Measurements from ENCODE around the gene CMIP. TPM values are rescaled to one million over a fixed set of nuclear protein-coding genes. Genes with fewer than 3 reads are reported as not detected.
A peak's percentile ranks its signal among the peaks of the same experiment; 100 is the strongest.

Gene CMIP
- total RNA-seq, 1 experiment from 2014 or later, result 48.2 TPM

DNA sequence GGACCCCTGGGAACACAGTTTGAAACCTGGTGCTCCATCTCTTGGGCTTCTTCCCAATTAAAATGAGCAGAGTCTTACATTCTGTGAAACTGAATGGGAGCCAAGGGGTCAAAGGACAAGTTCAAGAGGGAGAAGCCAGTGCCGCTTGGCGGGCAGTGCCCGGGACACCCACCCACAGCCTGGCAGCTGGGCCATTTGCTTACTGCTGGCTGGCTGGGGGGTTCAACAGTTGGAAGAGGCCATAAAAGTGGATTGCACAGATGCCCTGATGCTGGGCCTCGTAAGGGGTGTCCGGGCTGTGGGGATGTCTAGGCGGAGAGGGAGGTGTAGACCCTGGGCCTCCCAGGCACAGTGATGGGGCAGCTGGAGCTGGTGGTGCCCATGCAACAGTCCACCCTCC, 52.1 kb downstream of the CMIP start:
- peaks cover 4% of the 10 kb centered on the region for H3K79me1 ChIP-seq (ENCODE audit: insufficient read depth, low read depth, low read length, poor library complexity, severe bottlenecking)
- H3K4me1 Mint-ChIP-seq, result peaks cover 44 to 47% of the 10 kb centered on the region in 2 experiments
- no peak for DNase-seq

More for the DNA sequence above, 52.1 kb downstream of the CMIP start:
- Histone ChIP-seq H2BK5ac (ENCODE audit: insufficient read length, low read length) (no peak overlapping the region), H3K23ac (ENCODE audit: insufficient read length, low read depth, low read length) (no peak overlapping the region), H2BK120ac (ENCODE audit: low read depth, low read length, poor library complexity, severe bottlenecking) (no peak overlapping the region), H3T11ph (ENCODE audit: low read length) (no peak overlapping the region), H4K8ac (replicated peaks; ENCODE audit: insufficient read length, low read depth, low read length) (no peak overlapping the region), H4K91ac (ENCODE audit: insufficient read length, low read depth, low read length) (no peak overlapping the region), H4K5ac (ENCODE audit: insufficient read length, low read depth, low read length) (no peak overlapping the region), H3K27me3 (ENCODE audit: insufficient read depth, low read length) (no peaks in the 10 kb centered on the region), H3K9me3 (ENCODE audit: control insufficient read depth, low read depth, low read length) (no peaks in the 10 kb centered on the region), H2AFZ (ENCODE audit: low read length) (no peak overlapping the region), H3K79me2 (ENCODE audit: insufficient read depth, low read length) (peaks cover 2% of the 10 kb centered on the region; the same call in 1 of the 2 replicates), H3K9ac (ENCODE audit: extremely low read depth, insufficient read length, low read length) (no peak overlapping the region), H3K56ac (ENCODE audit: insufficient read length, low read depth, low read length) (no peak overlapping the region), H3K4ac (ENCODE audit: low read depth, low read length) (no peak overlapping the region), H3K27ac (ENCODE audit: insufficient read length, low read depth, low read length) (no peak overlapping the region), H3K23me2 (ENCODE audit: insufficient read length, low read depth, low read length, poor library complexity, severe bottlenecking) (no peaks in the 10 kb centered on the region), H3K14ac (ENCODE audit: insufficient read depth, low read length) (no peak overlapping the region), H2BK15ac (ENCODE audit: low read depth, low read length) (no peak overlapping the region), H2AK5ac (ENCODE audit: insufficient read length, low read length) (no peak overlapping the region), H3K18ac (ENCODE audit: insufficient read length, low read depth, low read length) (no peak overlapping the region), H3K4me2 (ENCODE audit: insufficient read depth, insufficient read length, low read length) (no peak overlapping the region), H4K20me1 (ENCODE audit: control insufficient read depth, insufficient read depth, insufficient read length) (no peaks in the 10 kb centered on the region), H2BK12ac (ENCODE audit: insufficient read length, low read depth, low read length) (no peak overlapping the region), H3K4me1 (ENCODE audit: insufficient read depth, low read length) (no peaks in the 10 kb centered on the region; the same call in 1 of the 2 replicates), H2BK20ac (ENCODE audit: low read depth, low read length, poor library complexity, severe bottlenecking) (no peak overlapping the region)
- no peaks in the 10 kb centered on the region for H3K27me3 Mint-ChIP-seq (ENCODE audit: low read depth)
- H3K36me3 Mint-ChIP-seq (ENCODE audit: insufficient read depth in 1 of 3, low read depth in 3 of 3), result peaks cover 0 to 4% (median 0%) of the 10 kb centered on the region in 3 experiments; a peak in 2 of 7 replicates
- H3K27ac Mint-ChIP-seq, result peak overlapping the region in 1 of 3 experiments; percentile 73; a peak in 1 of 7 replicates
- H3K9me3 Mint-ChIP-seq, result no peaks in the 10 kb centered on the region; a peak in 1 of 5 replicates
- no peak overlapping the region for H3K4me3 Mint-ChIP-seq
- no CpG with 5 or more reads among the region's 6 CpGs for WGBS (ENCODE audit: extremely low coverage, insufficient read length, low lambda C conversion rate)
- TF ChIP-seq, protein P1, sequence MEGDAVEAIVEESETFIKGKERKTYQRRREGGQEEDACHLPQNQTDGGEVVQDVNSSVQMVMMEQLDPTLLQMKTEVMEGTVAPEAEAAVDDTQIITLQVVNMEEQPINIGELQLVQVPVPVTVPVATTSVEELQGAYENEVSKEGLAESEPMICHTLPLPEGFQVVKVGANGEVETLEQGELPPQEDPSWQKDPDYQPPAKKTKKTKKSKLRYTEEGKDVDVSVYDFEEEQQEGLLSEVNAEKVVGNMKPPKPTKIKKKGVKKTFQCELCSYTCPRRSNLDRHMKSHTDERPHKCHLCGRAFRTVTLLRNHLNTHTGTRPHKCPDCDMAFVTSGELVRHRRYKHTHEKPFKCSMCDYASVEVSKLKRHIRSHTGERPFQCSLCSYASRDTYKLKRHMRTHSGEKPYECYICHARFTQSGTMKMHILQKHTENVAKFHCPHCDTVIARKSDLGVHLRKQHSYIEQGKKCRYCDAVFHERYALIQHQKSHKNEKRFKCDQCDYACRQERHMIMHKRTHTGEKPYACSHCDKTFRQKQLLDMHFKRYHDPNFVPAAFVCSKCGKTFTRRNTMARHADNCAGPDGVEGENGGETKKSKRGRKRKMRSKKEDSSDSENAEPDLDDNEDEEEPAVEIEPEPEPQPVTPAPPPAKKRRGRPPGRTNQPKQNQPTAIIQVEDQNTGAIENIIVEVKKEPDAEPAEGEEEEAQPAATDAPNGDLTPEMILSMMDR (conservative IDR thresholded peaks at IDR 0.05), result no peak

Measured in H9 (cell line).